NCI-H526 treated with DMSO at 0.1 percent for 48 hours (cell line): Measurements from ENCODE around the gene SP2.

ENCODE experiments used
- DNase-seq: peaks from one replicate; lab custom pipeline; 2025; lab: John Stamatoyannopoulos, UW

The SP2 gene

DNA sequence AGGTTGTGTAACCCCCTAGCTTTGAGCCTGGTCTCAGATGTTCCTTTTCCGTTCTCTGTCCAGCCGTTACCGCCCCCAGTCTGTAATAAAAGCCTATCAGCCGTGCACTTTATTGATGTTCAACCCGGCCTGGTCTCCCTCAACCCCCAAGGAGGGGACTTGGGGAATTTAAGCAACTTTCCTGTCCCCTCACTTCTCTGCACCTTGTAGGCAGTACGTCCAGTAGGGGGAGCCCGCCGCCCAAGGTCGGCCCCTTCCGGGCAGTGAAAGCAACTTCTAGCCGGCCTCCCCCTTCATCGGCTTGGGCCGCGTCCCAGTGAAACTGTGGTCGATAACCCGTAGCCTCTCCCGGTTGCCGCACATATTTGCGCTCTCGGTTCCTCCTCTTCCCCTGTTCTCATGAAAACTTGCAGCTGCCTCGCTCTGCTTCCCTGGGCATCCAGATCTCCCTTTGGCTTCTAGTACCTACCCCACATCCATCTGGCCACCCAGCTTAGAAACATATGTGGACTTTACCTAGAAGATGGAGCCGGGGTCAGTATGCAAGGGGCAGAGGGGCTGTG lies 53.2 kb downstream of the SP2 start:
- peak; percentile 72 for DNase-seq

DNA sequence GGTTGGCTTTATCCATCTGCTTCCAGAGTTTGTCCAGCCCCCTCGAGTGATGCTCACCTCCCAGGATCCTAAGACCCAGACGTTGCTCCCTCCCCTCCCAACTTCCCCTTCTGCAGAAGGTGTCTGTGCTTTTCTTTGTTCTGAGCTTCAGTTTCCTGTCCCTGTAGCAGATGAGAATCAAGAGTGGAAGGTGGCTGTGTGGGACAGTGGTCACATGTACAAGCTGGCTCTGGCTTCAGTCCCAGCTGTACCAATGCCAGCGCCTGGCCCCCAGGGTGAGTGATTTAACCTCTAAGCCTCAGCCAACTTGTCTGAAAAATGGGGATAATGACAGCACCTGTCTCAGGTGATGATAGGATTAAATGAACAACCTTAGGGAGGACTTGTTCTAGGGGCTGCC lies 53.9 kb downstream of the SP2 start:
- no peak for DNase-seq

DNA sequence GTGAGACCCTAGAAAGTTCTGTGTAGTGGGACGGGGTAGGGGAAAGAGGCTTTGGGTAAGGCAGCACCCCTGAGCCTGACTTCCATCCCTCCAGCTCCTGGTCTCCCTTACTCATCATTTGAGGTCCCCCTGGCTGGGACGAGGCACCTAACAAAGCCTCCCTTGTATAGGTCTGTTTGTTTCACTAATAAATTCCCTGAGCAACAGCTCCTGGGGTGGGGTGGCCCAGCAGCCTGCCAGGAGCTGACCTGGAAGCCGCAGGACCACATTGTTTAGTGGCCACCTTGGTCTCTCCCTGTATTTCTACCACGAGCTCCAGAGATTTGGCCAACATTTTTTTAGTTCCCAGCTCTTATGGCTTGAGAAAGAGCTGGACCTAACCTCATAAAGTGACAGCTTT lies 54.4 kb downstream of the SP2 start:
- no peak for DNase-seq

DNA sequence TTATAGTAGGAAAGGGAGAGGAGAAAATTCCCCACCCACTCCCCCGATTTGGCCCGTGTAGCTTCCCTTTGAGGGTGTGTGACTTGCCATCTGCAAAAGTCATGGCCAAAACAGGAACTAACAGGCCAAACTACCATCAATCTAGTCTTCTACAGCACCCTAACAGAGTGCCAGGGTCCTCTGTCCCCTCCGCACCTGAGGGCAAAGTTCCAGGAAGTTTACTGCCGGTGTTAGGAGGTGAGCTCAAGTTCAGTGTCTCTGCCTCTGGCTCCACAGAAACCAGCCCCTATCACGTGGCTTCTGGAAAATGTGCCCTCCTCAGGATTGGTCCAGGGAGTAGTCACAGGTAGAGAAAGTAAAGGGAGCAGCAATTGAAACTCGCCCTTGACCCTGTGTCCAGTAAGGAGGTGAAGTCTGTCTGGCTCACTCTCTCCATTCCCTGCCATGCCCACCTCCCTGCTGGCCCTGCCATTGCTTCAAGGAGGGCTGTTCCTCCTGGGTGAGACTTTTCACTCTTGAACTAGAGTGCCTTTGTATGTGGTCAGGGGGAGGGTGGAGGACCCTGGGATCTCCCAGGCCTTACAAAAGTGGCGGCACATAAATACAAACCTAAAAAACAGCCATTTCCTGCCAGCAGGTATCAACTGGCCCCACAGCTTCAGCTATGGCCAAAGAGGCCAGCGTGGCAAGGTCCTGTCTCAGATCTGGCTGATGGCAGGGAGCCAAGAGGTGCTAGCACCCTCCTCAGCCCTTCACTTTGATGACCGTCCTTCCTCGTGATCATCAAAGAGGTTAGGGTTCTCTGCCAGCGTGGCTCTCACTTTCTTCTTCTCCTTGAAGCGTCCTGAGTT lies 56.4 kb downstream of the SP2 start:
- DNase-seq, result no peak

GRCh38 chr17:47953909-47954308 lies 57.9 kb downstream of the SP2 start:
- DNase-seq, result no peak

GRCh38 chr17:47955497-47956461 lies 59.7 kb downstream of the SP2 start:
- DNase-seq, result no peak

DNA sequence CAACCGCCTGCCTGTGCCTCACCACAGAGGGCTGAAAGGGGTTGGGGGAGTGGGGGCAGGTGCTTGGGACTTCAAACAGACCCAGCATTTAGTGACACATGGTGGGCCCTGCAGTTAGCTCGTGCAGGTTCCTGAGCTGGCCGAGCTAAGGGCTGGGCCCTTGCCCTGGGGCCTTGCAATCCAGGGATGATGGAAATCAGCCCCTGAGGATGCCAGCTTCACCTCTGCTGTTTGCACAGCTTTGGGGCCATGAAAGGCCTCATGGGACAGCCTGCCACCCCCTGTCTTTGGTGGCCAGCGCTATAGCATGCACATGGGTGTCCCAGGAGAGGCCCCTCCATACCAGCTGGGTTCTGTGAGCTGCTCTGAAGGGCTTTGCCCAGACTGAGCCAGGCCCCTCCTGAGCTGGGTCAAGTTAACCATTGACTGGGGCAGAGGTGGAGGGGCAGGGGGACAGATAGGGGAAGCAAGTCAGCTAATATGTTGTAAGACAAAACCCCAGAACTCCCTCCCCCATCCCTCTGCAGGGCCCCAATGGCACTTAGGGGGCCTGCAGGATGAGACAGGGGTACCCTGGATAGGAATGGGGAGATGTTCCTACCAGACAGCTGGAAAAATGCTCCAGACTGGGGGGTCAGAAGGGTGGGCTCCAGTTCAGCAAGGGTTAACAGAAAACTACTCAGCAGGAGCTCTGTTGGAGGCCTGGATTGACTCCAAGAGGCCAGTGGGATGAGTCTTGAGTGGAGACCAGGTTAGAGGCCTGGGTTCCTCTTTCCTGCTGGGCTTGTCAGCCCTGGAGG lies 61.0 kb downstream of the SP2 start:
- DNase-seq, result peak; percentile 45

DNA sequence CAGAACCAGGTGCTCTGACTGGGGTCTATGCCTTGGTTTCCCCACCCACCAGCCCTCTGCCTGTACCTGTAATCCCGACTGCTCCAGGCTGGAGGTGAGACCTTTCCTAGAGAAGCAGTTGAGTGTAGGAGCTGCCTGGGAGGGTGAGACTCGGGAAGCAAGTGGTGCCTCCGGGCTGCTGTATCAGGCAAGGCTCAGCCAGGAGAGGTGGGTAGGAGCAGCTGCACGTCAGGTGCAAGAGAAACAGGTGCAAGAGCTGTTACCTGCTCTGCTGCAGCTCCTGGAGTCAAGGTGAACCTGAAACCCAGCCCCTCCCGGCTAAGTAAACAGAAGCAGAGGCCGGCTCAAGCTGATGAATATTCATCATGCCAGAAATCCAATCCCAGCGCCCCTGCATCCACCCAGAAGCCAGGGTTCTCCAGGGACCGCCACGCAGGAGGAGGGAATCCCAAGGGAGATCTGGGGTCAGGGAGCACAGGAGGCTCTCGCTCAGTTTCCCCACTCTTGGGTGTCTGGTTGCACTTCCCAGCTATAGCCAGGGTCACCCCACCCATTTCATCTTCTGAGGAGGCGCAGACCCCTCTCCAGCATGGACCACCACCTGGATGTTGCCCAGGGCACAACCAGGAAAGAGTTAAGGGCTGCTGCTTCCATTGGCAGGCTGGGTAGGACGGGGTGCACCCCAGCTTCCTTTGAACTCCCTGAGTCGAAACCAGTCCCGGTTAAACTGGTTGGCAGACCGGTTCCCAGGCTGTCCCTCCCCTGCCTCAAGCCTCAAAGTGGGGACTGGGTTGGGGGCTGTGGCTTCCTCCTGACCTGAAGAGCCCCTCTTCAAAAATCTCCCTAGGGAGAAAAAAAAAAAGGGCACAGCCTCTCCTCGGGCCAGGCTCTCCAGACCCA lies 61.8 kb downstream of the SP2 start, which contains the start of gene PRR15L:
Gene PRR15L, minus strand, starts transcription at position 293 of the 900 bp plus-strand sequence. CDS start 4,649 bp downstream, outside the sequence.
- peak; percentile 99 for DNase-seq

DNA sequence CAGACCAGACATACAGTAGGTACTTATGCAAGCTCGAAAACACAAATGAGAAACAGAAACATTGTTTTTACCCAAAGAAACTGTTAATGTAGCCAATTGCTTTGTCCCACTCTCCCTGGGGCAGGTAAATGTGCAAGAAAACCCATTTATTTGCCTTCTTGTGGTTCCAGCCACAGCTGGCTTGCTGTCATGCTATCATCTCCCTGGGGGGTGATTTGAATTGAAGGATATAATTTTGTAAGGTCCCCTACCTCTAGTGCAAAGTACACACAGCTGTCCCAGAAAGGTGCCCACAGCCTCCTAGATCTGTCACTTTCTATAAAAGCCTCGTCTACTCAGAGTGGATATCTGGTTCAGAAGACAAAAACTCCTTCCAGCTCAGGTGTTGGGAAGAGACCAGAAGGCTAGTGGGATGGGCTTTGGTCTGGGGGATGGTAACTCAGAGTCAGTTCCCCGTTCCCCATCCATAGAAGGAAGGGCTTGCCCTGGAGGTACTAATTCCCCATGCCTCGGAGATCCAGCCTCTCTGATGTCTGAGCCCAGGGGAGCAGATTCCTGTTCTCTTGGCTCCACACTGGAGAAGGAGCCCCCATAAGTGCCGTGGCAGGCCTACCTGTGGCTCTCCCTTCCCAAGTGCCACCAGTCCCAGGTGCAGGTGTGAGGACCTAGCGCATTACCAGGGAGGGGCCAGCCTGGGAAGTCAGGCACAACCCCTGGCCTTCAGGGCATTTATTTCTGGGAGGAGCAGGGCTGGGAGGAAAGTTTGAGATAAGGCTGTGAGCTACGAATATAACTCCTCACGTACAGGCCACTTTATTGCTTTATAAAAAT lies 64.0 kb downstream of the SP2 start:
- peak; percentile 81 for DNase-seq

GRCh38 chr17:47961406-47961805 lies 65.4 kb downstream of the SP2 start:
- DNase-seq, result no peak

DNA sequence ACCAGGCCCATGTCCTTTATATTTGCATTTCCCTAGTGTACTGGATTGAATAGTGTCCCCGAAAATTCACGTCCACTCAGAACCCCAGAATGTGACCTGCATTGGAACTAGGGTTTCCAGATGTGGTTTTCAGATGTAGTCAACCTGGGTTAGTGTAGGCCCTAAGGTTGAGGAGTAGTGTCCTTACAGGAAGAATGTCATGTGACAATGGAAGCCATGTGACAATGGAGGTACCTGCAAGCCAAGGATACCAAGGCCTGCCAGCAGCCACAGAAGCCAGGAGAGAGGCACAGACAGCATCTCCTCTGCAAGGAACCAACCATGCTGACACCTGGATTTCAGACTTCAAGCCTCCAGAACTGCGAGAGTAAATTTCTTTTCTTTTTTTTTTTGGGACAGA lies 66.9 kb downstream of the SP2 start:
- no peak for DNase-seq

DNA sequence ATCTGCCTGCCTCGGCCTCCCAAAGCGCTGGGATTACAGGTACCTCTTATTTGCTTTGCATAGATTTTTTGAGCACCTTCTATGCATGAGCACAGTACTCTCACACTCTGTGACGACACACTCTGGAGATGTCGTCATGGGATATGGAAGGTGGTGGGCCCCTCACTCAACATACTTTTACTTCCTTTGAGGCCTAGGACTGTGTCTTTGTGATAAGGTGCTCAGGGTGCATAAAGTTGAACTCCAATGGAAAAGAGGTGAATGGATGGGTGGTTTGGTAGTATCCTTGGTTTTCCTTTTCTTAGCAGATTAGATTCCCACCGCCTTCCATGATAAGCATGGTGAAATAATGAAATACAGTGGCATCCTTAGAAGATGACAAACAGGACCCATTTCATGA lies 68.8 kb downstream of the SP2 start:
- DNase-seq, result no peak

GRCh38 chr17:47966079-47966519 lies 70.1 kb downstream of the SP2 start:
- DNase-seq, result peak; percentile 50

GRCh38 chr17:47967607-47968252 lies 71.7 kb downstream of the SP2 start:
- no peak for DNase-seq

DNA sequence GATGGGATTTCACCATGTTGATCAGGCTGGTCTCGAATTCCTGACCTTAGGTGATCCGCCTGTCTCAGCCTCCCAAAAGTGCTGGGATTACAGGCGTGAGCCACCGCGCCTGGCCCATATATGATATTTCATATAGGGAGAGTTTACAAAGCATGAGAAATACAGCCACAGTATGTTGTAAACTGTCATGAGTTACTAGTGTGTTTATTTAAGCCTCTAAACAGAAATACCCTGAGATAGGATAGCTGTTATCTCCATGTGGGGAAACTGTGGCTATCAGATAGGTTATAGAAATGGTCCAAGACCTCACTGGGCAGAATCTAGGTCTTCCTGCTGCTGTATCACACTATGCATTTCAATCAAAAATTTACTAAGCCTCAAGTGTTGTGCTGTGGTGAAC lies 72.8 kb downstream of the SP2 start:
- no peak for DNase-seq

DNA sequence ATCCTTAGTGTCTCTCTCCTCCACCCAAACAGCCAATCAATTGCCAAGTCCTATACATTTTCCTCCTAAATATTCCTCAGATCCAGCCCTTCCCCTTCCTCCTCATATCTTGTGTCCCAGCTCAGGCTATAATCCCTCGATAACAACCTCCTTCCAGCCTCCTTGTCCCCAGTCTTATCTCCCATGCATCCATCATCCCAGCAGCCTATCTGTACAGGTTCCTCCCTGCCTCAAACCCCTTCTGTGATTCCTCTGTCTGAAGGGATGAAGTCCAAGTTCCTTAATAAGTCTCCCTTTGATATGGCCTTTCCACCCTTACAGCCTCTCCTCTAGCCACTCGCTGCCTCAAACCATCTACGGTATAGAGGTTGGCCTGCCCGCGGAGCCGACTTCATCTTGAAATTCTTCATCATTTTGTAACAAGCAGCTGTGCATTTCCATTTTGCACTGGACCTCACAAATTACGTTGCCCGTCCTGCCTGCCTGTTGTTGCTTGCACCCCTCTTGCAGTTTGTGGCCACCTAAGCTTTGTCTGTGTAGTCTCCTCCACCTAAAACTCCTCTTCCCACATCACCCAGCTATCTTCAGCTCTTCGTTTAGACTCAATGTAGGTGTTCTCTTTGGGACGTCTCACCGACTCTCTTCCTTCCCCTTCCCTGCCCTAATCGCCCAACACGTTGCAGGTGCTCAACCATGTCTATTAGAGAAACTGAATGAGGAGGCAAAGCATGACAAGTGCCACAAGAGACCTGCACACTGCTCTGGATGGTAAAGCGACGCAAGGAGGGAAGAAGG lies 74.1 kb downstream of the SP2 start:
- DNase-seq, result no peak

DNA sequence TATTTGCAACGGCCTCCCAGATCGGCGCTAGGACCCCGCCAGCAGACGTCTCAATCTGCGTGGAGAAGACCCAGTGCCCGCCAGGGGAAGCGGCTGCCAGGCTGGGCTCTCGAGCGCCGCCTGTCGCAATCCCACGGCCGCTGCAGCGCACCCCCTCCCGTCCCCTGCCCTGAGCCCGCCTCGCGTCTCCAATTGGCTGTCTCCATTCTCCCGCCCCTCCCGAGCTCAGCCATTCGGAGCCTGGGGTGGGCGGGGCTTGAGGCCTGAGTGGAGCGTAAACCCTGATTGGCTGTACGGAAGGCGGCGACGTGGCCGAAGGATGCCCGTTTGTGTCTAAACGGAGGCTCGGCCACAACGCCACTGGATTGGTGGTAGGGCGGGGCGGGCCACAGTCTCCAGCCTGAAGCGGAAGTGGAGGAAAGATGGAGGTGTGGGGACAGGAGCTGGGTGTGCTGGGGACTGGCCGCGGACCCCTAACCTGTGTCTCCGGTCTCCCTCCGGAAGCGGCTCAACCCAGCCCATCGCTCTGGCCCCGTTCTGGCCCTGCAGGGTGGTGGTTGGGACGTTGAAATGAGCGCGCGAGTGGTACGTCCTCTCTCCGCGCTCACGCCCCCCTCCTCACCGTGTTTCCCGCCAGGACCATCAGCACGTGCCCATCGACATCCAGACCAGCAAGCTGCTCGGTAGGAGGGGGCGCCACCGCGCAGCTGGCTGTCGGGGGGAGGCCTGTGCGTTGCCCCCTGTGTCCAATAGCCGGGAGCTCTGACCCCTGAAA lies 74.9 kb downstream of the SP2 start, which contains the start of gene CDK5RAP3:
Gene CDK5RAP3, plus strand, starts transcription at position 389 of the 775 bp plus-strand sequence. Its CDS starts 34 bp downstream, at position 423.
- DNase-seq, result peak; percentile 99
